HG02943 (cell line): ENCODE results near the gene SCN4A.
"Not testable (repeated sequence)": the region's sequence is repeated elsewhere in the genome, so short reads cannot be mapped to it uniquely, and the experiment has no call there.

Experiments used
- ATAC-seq: cut with Tn5 transposase; IDR thresholded peaks from one replicate; pipeline ENCODE4 v1.9.1; 2021; ENCODE audit warnings: mild to moderate bottlenecking, low read depth, moderate library complexity; ENCODE audit not compliant: unreplicated experiment

SCN4A gene

GRCh38 chr17:63987221-63988126 lies 14.8 kb upstream of the SCN4A start:
- ATAC-seq = no peak

- ATAC-seq = no peak
These were observed 14.1 kb upstream of the SCN4A start for GRCh38 chr17:63986821-63987220.

- ATAC-seq = no peak
These were observed 12.8 kb upstream of the SCN4A start for GRCh38 chr17:63985387-63986140.

GRCh38 chr17:63984651-63985386 lies 12.1 kb upstream of the SCN4A start:
- no peak for ATAC-seq

- no peak for ATAC-seq
These were observed 11.5 kb upstream of the SCN4A start for GRCh38 chr17:63984236-63984635.

GRCh38 chr17:63983320-63983719 lies 10.6 kb upstream of the SCN4A start:
- ATAC-seq = no peak

- ATAC-seq = not testable (repeated sequence)
These were observed 9.9 kb upstream of the SCN4A start for GRCh38 chr17:63982641-63983040.

- ATAC-seq = no peak
These were observed 5.8 kb upstream of the SCN4A start for GRCh38 chr17:63978272-63979200.

- no peak for ATAC-seq
These were observed 4.0 kb upstream of the SCN4A start for GRCh38 chr17:63976702-63977101.

GRCh38 chr17:63975541-63976092 lies 2.9 kb upstream of the SCN4A start:
- ATAC-seq = no peak

GRCh38 chr17:63974594-63975192 lies 2.0 kb upstream of the SCN4A start:
- ATAC-seq = no peak

GRCh38 chr17:63973930-63974593 lies 1.3 kb upstream of the SCN4A start:
- no peak for ATAC-seq

- ATAC-seq = no peak
These were observed 529 bp upstream of the SCN4A start for GRCh38 chr17:63973247-63973646.

- ATAC-seq = no peak
These were observed 3.4 kb downstream of the SCN4A start for GRCh38 chr17:63969278-63969677.

- no peak for ATAC-seq
These were observed 4.8 kb downstream of the SCN4A start for GRCh38 chr17:63967953-63968352.

GRCh38 chr17:63966646-63967264 lies 6.0 kb downstream of the SCN4A start:
- no peak for ATAC-seq

GRCh38 chr17:63963123-63963522 lies 9.6 kb downstream of the SCN4A start:
- ATAC-seq = no peak

GRCh38 chr17:63962298-63962744 lies 10.4 kb downstream of the SCN4A start:
- ATAC-seq = no peak
